Testis (tissue), 3 donors: ENCODE measurements around the gene ING1. TPM values are rescaled to one million over a fixed set of nuclear protein-coding genes. Genes with fewer than 3 reads are reported as not detected.

ENCODE experiments used
- DNase-seq: peaks from one replicate; pipeline ENCODE4 v3.0.0-alpha.2; 2019
- H3K27ac ChIP-seq, 2 donors: fragments of 200-600 bp; sonication (generic); one replicate each; pipeline ENCODE4 v1.5.1; 2019
- H3K27me3 ChIP-seq: fragments of 200-600 bp; sonication (generic); one replicate; pipeline ENCODE4 v1.5.1; 2019
- H3K36me3 ChIP-seq: fragments of 200-600 bp; sonication (generic); one replicate; pipeline ENCODE4 v1.5.1; 2017; ENCODE audit warnings: low read depth; ENCODE audit errors: missing control alignments
- H3K4me1 ChIP-seq: fragments of 200-600 bp; sonication (generic); one replicate; pipeline ENCODE4 v1.5.1; 2019
- H3K4me3 ChIP-seq, 2 donors: fragments of 200-600 bp; sonication (generic); one replicate each; pipeline ENCODE4 v1.5.1; 2017 to 2019
- H3K9me3 ChIP-seq: fragments of 200-600 bp; sonication (generic); one replicate; pipeline ENCODE4 v1.5.1; 2017
- POLR2A ChIP-seq: fragments of 450-650 bp; IDR thresholded peaks from one replicate; pipeline ENCODE4 v1.6.1; 2017; ENCODE audit warnings: antibody characterized with exemption, mild to moderate bottlenecking, moderate library complexity
- WGBS, 2 donors: methylation state at CpG; one replicate each; pipeline ENCODE4 v1.1.5; 2018; 5-methylcytosine and 5-hydroxymethylcytosine counted together
- intact Hi-C: fragments of 100-400 bp; cut with DNase I; formaldehyde crosslinking; loops from one replicate; pipeline ENCODE4 v1.15.1; 2023; ENCODE audit warnings: low total_unique reads
- polyA plus RNA-seq: library from polyadenylated mRNA; stranded (reverse); fragments of 350-450 nt; fragmentation: Illumina TruSeq; extraction: RNeasy Lipid Tissue Mini Kit (QIAGEN cat#74804); gene quantifications from one replicate; pipeline ENCODE4 v1.2.3, GENCODE V29; 2014; ENCODE audit warnings: low read depth, low replicate concordance; ENCODE audit not compliant: insufficient read depth
- total RNA-seq, 2 donors: library from RNA; depleted of rRNA; stranded (reverse); fragments of >200 nt; gene quantifications; one replicate each; pipeline ENCODE4 v1.2.3, GENCODE V29; 2016
- TF ChIP-seq, protein P1 (sequence below), 3 experiments: fragments of 450-650 bp in 2 of 3; fragments of 200-600 bp in 1 of 3; sonication (generic) in 1 of 3; IDR thresholded peaks; one replicate each; pipeline ENCODE4 v1.5.1; 2016 to 2019; ENCODE audit warnings: antibody characterized with exemption in 3 of 3, mild to moderate bottlenecking in 2 of 3, moderate library complexity in 1 of 3

ING1 gene
- total and polyA plus RNA-seq, 3 donors from 2014 or later = 42.2 to 45.5 (median 43.6) TPM

DNA sequence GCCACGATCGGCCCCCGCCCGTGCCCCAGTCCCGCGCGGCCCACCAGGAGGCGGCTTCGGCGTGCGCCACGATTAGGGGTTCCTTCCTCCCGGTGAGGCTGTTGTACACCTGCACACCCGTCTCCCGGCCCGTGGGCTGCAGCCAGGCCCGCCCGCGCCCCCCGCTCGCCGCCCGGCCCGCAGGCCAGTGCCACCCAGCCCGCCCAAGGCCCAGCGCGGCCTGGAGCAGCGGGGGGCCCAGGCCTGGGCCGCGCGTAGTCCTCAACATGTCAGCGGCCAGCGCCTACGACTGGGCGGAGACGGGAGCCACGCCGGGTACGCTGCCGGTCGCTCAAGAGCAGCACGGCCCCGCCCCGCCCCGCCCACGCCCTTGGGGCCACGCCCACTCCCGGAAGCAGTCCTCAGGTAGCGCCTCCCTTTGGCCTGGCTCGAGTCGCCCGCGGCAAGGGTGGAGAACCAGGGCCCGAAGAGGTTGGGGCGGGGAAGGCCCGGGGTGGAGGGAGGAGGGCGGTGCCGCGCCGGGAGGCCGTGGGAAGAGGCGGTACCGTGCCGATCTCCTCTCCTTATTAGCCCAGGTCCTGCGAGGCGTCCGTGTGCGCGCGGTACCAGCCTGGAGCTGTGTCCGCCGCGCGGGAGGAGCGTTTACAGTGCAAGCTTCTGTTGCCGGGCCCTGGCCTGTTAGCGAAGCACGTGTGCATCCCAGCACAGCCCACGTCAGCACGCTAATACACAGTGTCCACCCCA is 7.5 kb upstream of the ING1 start, which contains the start of gene CARS2:
Gene CARS2 (minus strand): TSS at position 291 of the 744 bp plus-strand sequence. CDS start 23 bp downstream, at position 268.
- intact Hi-C loops = no loop called here

DNA sequence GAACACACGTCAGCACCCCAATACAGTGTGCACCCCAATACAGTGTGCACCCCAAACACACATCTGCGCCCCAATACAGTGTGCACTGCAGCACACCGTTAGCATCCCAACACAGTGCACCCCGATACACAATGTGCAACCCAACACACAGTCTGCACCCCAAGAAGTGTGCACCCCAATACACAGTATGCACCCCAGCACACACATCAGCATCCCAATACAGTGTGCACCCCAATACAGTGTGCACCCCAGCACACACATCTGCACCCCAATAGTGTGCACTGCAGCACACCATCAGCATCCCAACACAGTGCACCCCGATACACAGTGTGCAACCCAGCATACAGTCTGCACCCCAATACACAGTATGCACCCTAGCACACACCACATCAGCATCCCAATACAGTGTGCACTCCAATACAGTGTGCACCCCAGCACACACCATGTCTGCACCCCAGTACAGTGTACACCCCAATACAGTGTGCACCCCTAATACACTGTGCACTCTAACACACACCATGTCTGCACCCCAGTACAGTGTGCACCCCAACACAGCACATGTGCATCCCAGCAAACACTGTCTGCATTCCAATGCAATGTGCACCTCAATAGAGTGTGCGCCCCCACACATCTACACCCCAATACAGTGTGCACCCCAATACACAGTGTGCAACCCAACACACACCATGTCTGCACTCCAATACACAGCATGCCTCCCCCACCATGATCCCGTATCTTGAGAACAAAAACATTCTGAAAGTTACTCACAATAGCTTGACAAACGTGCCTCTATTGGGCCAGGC is 6.7 kb upstream of the ING1 start:
- peak overlapping the region in 1 of 2 donors; percentile 55 for H3K27ac ChIP-seq
- H3K4me1 ChIP-seq = peaks cover 19% of the 10 kb centered on the region
- intact Hi-C loops = no loop called here
- no peaks in the 10 kb centered on the region for H3K27me3 ChIP-seq
- TF ChIP-seq, protein P1, sequence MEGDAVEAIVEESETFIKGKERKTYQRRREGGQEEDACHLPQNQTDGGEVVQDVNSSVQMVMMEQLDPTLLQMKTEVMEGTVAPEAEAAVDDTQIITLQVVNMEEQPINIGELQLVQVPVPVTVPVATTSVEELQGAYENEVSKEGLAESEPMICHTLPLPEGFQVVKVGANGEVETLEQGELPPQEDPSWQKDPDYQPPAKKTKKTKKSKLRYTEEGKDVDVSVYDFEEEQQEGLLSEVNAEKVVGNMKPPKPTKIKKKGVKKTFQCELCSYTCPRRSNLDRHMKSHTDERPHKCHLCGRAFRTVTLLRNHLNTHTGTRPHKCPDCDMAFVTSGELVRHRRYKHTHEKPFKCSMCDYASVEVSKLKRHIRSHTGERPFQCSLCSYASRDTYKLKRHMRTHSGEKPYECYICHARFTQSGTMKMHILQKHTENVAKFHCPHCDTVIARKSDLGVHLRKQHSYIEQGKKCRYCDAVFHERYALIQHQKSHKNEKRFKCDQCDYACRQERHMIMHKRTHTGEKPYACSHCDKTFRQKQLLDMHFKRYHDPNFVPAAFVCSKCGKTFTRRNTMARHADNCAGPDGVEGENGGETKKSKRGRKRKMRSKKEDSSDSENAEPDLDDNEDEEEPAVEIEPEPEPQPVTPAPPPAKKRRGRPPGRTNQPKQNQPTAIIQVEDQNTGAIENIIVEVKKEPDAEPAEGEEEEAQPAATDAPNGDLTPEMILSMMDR (IDR thresholded peaks at IDR 0.05) = no peak
- TF ChIP-seq POLR2A = no peak
- no peaks in the 10 kb centered on the region for H3K36me3 ChIP-seq
- WGBS, 2 donors = 52 to 53% methylated on average over 6 to 8 of the region's 8 CpGs
- no peak for DNase-seq
- peak overlapping the region; percentile 68 to 76 for H3K4me3 ChIP-seq
- H3K9me3 ChIP-seq = no peaks in the 10 kb centered on the region

More for the DNA sequence above, 7.5 kb upstream of the ING1 start, which contains the start of gene CARS2:
- Histone ChIP-seq H3K9me3 (no peaks in the 10 kb centered on the region), H3K27ac (peak within 1 kb of the TSS in 1 of 2 donors; percentile 55), H3K4me1 (peaks cover 12% of the 10 kb centered on the region), H3K36me3 (no peaks in the 10 kb centered on the region), H3K27me3 (no peaks in the 10 kb centered on the region), H3K4me3 (peak within 1 kb of the TSS; percentile 68 to 76)
- no peak for TF ChIP-seq POLR2A
- TF ChIP-seq, protein P1 (IDR thresholded peaks at IDR 0.05) = no peak
- DNase-seq = peak; percentile 97
- 0 to 1% methylated on average over 29 to 77 of the region's 80 CpGs for WGBS, 2 donors

DNA sequence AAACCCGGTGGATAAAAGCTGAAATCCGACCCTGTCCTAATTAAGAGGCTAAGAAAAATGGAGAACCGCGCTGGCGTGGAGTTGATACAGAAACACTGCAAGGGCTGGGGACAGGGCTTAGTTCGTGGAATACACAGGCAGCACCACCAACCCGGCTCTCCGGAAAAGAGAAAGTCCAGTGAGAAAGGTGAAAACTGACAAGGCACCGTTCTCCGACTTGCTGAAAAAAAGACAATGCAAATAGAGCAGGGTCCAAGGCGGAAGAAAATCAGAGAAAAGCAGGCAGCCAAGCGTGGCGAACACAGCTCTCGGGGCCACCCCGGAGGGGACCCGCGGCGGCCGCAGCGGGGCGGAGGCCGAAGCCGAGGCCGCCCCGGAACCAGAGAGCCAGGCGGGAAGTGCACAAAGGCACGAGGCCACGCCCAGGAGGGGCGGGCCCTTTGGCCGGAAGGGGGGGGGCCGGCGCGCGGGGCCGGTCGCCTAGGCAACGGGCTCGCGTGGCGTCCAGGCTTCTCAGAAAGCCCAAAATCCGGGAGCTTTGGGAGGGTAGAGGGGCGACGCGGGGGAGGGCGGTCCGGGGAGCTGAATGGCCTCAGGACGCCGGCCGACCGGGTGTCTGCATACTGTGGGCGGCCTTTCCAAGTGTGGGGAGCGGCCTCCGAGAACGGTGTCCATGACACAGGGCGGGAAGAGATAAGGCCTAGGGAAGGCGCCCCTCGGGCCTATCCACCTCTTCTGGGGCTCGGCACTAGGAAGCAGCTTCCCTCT is 1.2 kb upstream of the ING1 start:
- peaks cover 16% of the 10 kb centered on the region for H3K4me1 ChIP-seq
- intact Hi-C loops = loop anchor here (10.0 kb wide), 3 partner anchors 97 to 203 kb away; partner anchors contain the start of genes ANKRD10 and NAXD
- H3K36me3 ChIP-seq = no peaks in the 10 kb centered on the region
- TF ChIP-seq, protein P1 (IDR thresholded peaks at IDR 0.05) = no peak
- TF ChIP-seq POLR2A = peak; percentile 13
- H3K4me3 ChIP-seq = peak overlapping the region; percentile 67 to 99
- H3K27ac ChIP-seq = peak overlapping the region; percentile 99 to 100
- H3K9me3 ChIP-seq = no peaks in the 10 kb centered on the region
- H3K27me3 ChIP-seq = no peaks in the 10 kb centered on the region
- 0% methylated on average over 23 to 44 of the region's 58 CpGs for WGBS, 2 donors
- peak; percentile 92 for DNase-seq

DNA sequence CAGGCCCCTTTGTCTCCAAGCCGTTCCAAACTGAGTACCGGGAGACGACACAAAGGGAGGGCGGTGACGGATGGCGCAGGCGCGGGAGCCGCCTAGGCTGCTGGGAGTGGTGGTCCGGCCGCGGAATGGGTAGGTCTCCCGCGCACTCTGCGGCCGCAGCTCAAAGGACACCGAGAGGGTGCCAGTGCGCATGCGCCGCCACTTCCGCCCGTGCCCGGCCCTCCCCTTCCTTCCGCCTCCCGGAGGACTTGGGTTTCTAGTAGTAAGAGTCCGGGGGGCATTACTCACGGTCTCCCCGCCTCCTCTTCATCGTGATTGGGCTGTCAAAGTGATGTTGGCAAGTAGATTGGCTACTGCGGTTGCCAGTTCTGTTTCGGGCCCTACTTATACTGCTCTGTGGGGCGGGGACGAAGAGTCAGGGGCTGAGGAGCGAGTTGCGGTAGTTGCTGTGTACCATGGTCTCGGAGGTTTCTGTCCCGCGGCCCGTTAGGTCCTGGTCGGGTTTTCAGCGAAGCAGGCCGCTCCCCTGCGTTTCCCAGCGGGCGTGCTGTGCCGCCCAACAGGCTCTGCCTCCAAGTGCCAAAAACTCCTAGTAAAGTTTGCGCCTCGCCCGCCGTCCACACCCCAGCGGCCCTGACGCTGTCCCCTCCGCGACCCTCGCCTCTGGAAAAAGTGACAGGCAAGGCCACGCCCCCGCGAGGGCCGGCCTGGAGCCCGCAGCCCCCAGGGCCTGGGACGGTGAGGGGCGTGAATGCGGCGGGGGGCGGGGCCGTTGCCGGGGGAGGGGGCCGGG is 455 bp upstream of the ING1 start:
- Histone ChIP-seq H3K36me3 (no peaks in the 10 kb centered on the region), H3K9me3 (no peaks in the 10 kb centered on the region), H3K4me3 (peak overlapping the region; percentile 67 to 99), H3K27me3 (no peaks in the 10 kb centered on the region), H3K27ac (peak overlapping the region; percentile 99 to 100), H3K4me1 (peaks cover 21% of the 10 kb centered on the region)
- WGBS, 2 donors = 1% methylated on average over 28 to 52 of the region's 68 CpGs
- DNase-seq = peak; percentile 99
- intact Hi-C loops = loop anchor here (10.0 kb wide), 3 partner anchors 98 to 202 kb away; partner anchors contain the start of genes ANKRD10 and NAXD
- TF ChIP-seq, protein P1 (IDR thresholded peaks at IDR 0.05) = no peak
- peak; percentile 87 for TF ChIP-seq POLR2A
